GM12878 (cell line): ENCODE results near the gene COL27A1.

Experiments used
- CTCF ChIP-seq, 3 experiments: IDR thresholded peaks in 2 of 3; conservative IDR thresholded peaks in 1 of 3; 2 replicates each; pipeline ENCODE4 v1.5.1; 2011; ENCODE audit warnings: low read depth in 3 of 3, low read length in 3 of 3, mild to moderate bottlenecking in 3 of 3, control low read depth in 2 of 3, moderate library complexity in 2 of 3, inconsistent platforms in 1 of 3, mixed read lengths in 1 of 3; ENCODE audit not compliant: control insufficient read depth in 2 of 3, insufficient read depth in 1 of 3; ENCODE audit errors: extremely low read depth in 1 of 3
- EGR1 ChIP-seq, 2 experiments: IDR thresholded peaks; 1 replicate in 1 of 2; 2 replicates in 1 of 2; pipeline ENCODE4 v1.6.1; 2011 to 2012; ENCODE audit warnings: low read depth in 2 of 2, low read length in 2 of 2, borderline replicate concordance in 1 of 2, mild to moderate bottlenecking in 1 of 2, moderate library complexity in 1 of 2
- EZH2 ChIP-seq: IDR thresholded peaks from 2 replicates; pipeline ENCODE4 v1.6.1; 2012; ENCODE audit warnings: low read depth, mild to moderate bottlenecking, control low read depth, inconsistent platforms, low read length, borderline replicate concordance; ENCODE audit not compliant: control insufficient read depth
- KAT2A ChIP-seq: conservative IDR thresholded peaks from 2 replicates; pipeline ENCODE4 v1.6.1; 2011; ENCODE audit warnings: low read depth, low read length; ENCODE audit not compliant: control insufficient read depth
- NR2C2 ChIP-seq: IDR thresholded peaks from 2 replicates; pipeline ENCODE4 v1.6.1; 2011; ENCODE audit warnings: borderline replicate concordance, low read depth; ENCODE audit not compliant: control insufficient read depth, insufficient read length
- POLR2A ChIP-seq: IDR thresholded peaks from 2 replicates; pipeline ENCODE4 v1.6.1; 2011; ENCODE audit warnings: low read depth, mild to moderate bottlenecking, low read length
- POLR2AphosphoS5 ChIP-seq: IDR thresholded peaks from 2 replicates; pipeline ENCODE4 v1.6.1; 2011; ENCODE audit warnings: mild to moderate bottlenecking, low read length, inconsistent platforms
- SIX5 ChIP-seq: IDR thresholded peaks from 2 replicates; pipeline ENCODE4 v1.6.1; 2011; ENCODE audit warnings: mild to moderate bottlenecking, low read depth, low read length, moderate library complexity; ENCODE audit not compliant: severe bottlenecking
- SUPT20H ChIP-seq: IDR thresholded peaks from 2 replicates; pipeline ENCODE4 v1.6.1; 2011; ENCODE audit warnings: low read depth, mild to moderate bottlenecking, low read length, moderate library complexity, borderline replicate concordance; ENCODE audit not compliant: control insufficient read depth
- TCF7 ChIP-seq: IDR thresholded peaks from 2 replicates; pipeline ENCODE4 v1.6.1; 2014; ENCODE audit warnings: antibody characterized with exemption, borderline replicate concordance
- YY1 ChIP-seq: IDR thresholded peaks from 2 replicates; pipeline ENCODE4 v1.6.1; 2011; ENCODE audit warnings: low read depth, mild to moderate bottlenecking, low read length
- TF ChIP-seq, protein P1 (sequence below): fragments of 450-650 bp; IDR thresholded peaks from 2 replicates; pipeline ENCODE4 v1.6.1; 2017; ENCODE audit warnings: low read depth, mild to moderate bottlenecking, moderate library complexity
- TF ChIP-seq, protein P2 (sequence below): IDR thresholded peaks from 2 replicates; pipeline ENCODE4 v1.6.1; 2011; ENCODE audit warnings: mild to moderate bottlenecking, low read depth, low read length, moderate library complexity; ENCODE audit not compliant: insufficient replicate concordance

DNA sequence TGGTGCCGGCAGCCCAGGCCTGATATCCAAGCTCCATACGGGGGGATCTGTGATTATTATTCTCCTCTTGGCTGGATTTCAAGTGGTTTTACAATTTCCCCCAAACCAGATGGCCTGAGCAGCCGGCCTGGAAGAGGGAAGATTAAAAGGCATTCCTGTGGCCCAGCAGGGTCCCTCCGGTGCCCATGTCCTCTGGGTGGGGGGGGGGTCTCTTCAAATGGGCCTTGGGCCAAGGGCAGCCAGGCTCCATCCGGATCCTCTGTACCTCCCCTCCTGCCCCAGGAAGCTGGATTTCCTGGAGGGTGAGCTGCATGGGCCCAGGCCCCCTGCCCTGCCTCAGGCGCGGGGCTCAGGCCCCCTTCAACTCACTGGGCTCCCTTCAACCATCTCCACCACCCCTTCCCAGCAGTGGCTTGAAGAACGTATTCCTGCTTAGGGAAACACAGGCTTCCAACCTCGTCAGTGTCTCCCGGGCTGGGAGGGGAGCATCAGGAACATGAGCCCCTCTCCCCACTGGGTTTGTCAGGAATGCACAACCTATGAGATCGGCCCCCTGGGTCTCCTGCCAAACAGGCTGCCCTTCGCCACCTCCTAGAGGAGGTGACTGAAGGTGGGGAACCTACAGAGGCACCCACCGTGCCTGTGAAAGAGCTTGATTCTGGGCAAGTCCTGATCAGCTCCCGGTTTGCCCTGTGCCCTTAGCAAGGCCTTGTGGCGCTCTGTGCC, 104.6 kb downstream of the COL27A1 start:
- TF ChIP-seq YY1 (no peak), EZH2 (no peak), CTCF (IDR thresholded peaks at IDR 0.05 in 2 of 3, conservative IDR thresholded peaks at IDR 0.05 in 1 of 3; ENCODE audit: control insufficient read depth in 2 of 3, extremely low read depth in 1 of 3, insufficient read depth in 1 of 3, low read depth in 3 of 3, low read length in 3 of 3) (no peak), POLR2A (no peak), TCF7 (no peak), POLR2AphosphoS5 (no peak), SUPT20H (no peak), EGR1 (IDR thresholded peaks at IDR 0.05; ENCODE audit: borderline replicate concordance in 1 of 2, low read depth in 2 of 2, low read length in 2 of 2) (no peak), SIX5 (no peak), KAT2A (no peak), NR2C2 (no peak)
- TF ChIP-seq, protein P1, sequence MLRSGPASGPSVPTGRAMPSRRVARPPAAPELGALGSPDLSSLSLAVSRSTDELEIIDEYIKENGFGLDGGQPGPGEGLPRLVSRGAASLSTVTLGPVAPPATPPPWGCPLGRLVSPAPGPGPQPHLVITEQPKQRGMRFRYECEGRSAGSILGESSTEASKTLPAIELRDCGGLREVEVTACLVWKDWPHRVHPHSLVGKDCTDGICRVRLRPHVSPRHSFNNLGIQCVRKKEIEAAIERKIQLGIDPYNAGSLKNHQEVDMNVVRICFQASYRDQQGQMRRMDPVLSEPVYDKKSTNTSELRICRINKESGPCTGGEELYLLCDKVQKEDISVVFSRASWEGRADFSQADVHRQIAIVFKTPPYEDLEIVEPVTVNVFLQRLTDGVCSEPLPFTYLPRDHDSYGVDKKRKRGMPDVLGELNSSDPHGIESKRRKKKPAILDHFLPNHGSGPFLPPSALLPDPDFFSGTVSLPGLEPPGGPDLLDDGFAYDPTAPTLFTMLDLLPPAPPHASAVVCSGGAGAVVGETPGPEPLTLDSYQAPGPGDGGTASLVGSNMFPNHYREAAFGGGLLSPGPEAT = no peak
- TF ChIP-seq, protein P2, sequence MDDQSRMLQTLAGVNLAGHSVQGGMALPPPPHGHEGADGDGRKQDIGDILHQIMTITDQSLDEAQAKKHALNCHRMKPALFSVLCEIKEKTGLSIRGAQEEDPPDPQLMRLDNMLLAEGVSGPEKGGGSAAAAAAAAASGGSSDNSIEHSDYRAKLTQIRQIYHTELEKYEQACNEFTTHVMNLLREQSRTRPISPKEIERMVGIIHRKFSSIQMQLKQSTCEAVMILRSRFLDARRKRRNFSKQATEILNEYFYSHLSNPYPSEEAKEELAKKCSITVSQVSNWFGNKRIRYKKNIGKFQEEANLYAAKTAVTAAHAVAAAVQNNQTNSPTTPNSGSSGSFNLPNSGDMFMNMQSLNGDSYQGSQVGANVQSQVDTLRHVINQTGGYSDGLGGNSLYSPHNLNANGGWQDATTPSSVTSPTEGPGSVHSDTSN = no peak
